Skeletal muscle tissue (tissue), 4 donors: Measurements from ENCODE around the gene C10orf120. TPM values are rescaled to one million over a fixed set of nuclear protein-coding genes. Genes with fewer than 3 reads are reported as not detected.

Experiments
- H3K27ac ChIP-seq: one replicate; pipeline ENCODE4 v1.7.0; 2013; ENCODE audit warnings: mild to moderate bottlenecking, low read depth, low read length, inconsistent platforms
- H3K27me3 ChIP-seq, 3 donors: one replicate each; pipeline ENCODE4 v1.7.0; 2013; ENCODE audit warnings: low read length in 3 of 3; ENCODE audit not compliant: control insufficient read depth in 3 of 3, insufficient read depth in 3 of 3
- H3K36me3 ChIP-seq, 3 donors: one replicate each; pipeline ENCODE4 v1.7.0; 2013; ENCODE audit warnings: low read length in 3 of 3; ENCODE audit not compliant: control insufficient read depth in 3 of 3, insufficient read depth in 3 of 3
- H3K4me1 ChIP-seq, 3 donors: one replicate each; pipeline ENCODE4 v1.7.0; 2013; ENCODE audit warnings: low read length in 3 of 3, mild to moderate bottlenecking in 3 of 3; ENCODE audit not compliant: control insufficient read depth in 3 of 3, insufficient read depth in 3 of 3
- H3K4me3 ChIP-seq, 3 donors: one replicate each; pipeline ENCODE4 v1.7.0; 2013; ENCODE audit warnings: low read length in 3 of 3
- H3K9ac ChIP-seq, 3 donors: one replicate each; pipeline ENCODE4 v1.7.0; 2013; ENCODE audit warnings: low read length in 3 of 3, mild to moderate bottlenecking in 3 of 3, moderate library complexity in 2 of 3, low read depth in 1 of 3
- H3K9me3 ChIP-seq, 3 donors: one replicate each; pipeline ENCODE4 v1.7.0; 2013; ENCODE audit warnings: low read length in 3 of 3; ENCODE audit not compliant: control insufficient read depth in 3 of 3
- total RNA-seq: library from RNA; depleted of rRNA; stranded (reverse); fragments of >200 nt; gene quantifications from one replicate; pipeline ENCODE4 v1.2.3, GENCODE V29; 2014
- donor health status: Osteomylitis.

C10orf120 gene
- not detected for total RNA-seq

DNA sequence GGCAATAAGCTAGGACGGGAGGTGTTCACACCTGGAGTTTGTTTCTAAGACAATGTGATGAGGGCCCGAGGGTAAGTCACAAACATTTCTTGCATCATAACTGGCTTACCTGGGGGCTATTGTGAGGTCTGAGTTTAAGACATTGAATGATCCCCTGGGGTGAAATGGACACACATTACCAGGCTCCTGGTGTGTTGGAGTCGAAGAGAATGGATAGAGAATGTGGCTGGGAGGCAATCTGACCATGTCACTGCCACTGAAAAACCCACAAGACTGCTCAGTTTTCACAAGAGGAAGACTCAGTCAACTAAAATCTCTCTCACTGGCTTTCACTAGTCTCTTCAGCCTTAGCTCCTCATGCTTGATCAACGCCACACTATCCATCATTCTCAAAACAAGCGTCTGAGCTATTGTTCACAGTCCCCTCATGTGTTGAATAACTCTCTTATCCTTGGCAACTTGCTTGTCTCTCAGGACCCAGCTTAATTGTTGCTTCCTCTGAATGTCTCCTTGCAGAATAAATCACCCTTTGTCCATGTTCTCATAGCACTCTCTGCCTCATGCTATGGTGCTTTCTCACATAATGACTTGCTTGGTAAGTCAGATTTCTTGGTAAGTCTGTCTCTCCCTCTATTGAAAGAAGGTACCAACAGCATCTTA lies at the start of gene C10orf120:
TSS of gene C10orf120 (minus strand) at position 51 of the 660 bp plus-strand sequence. CDS start 56 bp downstream, outside the sequence.
- Histone ChIP-seq H3K4me3 (no peak within 1 kb of the TSS), H3K27me3 (peaks cover 0 to 5% (median 0%) of the 10 kb centered on the region in 3 donors), H3K36me3 (no peaks in the 10 kb centered on the region), H3K4me1 (no peaks in the 10 kb centered on the region), H3K9ac (no peak within 1 kb of the TSS), H3K27ac (no peak within 1 kb of the TSS), H3K9me3 (no peaks in the 10 kb centered on the region)

DNA sequence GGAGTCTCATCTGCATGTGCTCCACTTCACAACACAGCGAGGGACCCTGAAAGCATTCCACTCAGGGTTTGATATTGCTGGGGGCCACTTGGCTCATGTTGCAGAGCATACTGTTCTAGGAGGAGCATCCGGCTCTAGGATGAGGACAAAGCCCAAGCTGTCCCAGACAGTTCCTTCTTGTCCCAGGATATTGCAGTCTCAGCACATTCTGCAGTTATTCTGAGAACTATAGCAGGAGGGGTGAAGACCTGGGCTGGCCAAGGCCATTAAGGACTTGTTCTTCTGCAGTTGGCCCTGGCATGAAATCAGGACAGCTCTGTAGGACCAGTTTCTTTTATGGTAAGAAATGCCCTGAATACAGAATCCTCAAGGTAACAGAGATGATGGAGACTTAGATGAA lies 48.9 kb upstream of the C10orf120 start:
- Histone ChIP-seq H3K4me1 (no peaks in the 10 kb centered on the region), H3K4me3 (no peak overlapping the region), H3K27ac (no peak overlapping the region), H3K36me3 (no peaks in the 10 kb centered on the region), H3K9ac (no peak overlapping the region), H3K27me3 (peaks cover 0 to 4% (median 2%) of the 10 kb centered on the region in 3 donors), H3K9me3 (no peaks in the 10 kb centered on the region)

DNA sequence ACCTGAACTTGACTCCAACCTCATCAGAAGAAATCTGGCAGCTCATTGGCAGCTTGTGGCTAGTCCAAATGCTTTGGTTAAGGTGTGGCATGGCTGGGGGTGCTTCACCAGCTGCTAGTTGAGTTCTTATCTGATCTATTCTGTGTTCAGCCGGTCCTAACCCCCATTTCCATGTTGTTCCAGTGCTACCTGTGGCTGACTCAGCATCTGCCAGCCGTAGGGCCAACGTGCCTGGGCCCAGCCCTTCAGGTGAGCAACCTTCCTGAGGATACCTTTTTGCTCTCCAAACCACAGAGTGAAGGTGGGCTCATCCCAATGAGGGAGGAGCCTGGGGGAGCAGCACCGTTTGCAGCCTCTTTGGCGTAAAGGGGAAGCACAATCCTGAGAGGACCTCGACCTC lies 46.8 kb upstream of the C10orf120 start:
- H3K36me3 ChIP-seq, result no peaks in the 10 kb centered on the region
- H3K9me3 ChIP-seq, result no peaks in the 10 kb centered on the region
- no peak overlapping the region for H3K27ac ChIP-seq
- H3K4me3 ChIP-seq, result no peak overlapping the region
- H3K9ac ChIP-seq, result no peak overlapping the region
- peaks cover 0 to 6% (median 2%) of the 10 kb centered on the region in 3 donors for H3K27me3 ChIP-seq
- H3K4me1 ChIP-seq, result no peaks in the 10 kb centered on the region

DNA sequence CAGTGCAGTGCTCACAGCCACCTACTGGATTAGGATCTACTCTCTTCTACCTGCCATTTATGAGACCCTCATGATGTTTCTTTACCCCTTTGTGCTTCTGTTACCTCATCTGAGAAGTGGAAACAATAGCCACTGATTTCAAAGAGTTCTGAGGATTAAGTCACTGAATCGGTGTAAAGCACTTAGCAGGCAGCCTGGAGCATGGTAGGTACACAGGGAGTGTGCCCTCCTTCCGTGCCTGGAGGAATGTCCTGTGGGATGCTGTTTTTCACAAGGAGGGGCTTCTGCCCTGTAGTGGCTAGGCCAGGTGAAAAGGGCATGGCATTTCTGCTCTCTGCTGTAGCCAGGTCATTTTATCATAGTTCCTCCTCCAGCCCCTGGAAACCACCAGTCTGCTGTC lies 44.6 kb upstream of the C10orf120 start:
- no peaks in the 10 kb centered on the region for H3K4me1 ChIP-seq
- no peak overlapping the region for H3K9ac ChIP-seq
- no peak overlapping the region for H3K4me3 ChIP-seq
- H3K9me3 ChIP-seq, result no peaks in the 10 kb centered on the region
- H3K27ac ChIP-seq, result no peak overlapping the region
- no peaks in the 10 kb centered on the region for H3K36me3 ChIP-seq
- H3K27me3 ChIP-seq, result peaks cover 0 to 6% (median 2%) of the 10 kb centered on the region in 3 donors

DNA sequence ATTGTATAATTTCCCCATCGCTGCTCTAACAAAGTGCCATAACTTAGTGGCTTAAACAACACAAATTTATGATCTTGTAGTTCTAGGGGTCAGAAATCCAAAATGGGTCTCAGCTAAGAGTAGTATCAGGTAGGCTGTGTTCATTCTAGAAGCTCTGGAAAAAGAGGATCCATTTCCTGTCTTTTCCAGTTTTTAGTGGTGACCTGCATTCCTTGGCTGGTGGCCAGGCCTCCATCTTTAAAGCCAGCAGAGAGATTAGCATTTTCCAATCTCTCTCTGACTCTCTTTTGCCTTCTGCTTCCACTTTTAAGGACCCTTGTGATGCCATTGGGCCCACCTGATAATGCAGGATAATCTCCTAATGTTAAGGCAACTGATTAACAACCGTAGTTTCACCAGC lies 41.0 kb upstream of the C10orf120 start:
- H3K9me3 ChIP-seq, result no peaks in the 10 kb centered on the region
- H3K27me3 ChIP-seq, result peaks cover 2% of the 10 kb centered on the region in 3 donors

DNA sequence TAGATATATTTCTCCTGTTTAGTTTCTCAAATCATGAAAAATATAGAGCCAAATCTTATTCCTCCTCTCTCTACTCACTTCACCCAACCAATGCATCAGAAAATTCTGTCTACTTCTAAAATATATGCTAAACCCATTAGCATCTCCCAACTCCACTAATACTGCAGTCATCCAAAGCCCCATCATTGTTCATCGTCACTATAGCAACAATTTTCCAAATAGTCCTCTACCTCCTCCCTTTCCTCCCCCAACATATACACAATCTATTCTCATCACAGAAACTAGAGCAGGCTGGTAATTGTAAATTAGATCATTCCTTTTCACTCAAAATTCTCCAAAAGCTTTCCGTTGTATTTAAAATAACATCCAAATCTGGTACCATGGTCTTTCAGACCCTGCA lies 38.4 kb upstream of the C10orf120 start:
- Histone ChIP-seq H3K4me3 (no peak overlapping the region), H3K27ac (no peak overlapping the region), H3K27me3 (peaks cover 4 to 9% (median 5%) of the 10 kb centered on the region in 3 donors), H3K4me1 (no peaks in the 10 kb centered on the region), H3K9ac (no peak overlapping the region), H3K9me3 (no peaks in the 10 kb centered on the region), H3K36me3 (no peaks in the 10 kb centered on the region)

More for the DNA sequence above, 41.0 kb upstream of the C10orf120 start:
- H3K4me3 ChIP-seq, result no peak overlapping the region
- H3K36me3 ChIP-seq, result no peaks in the 10 kb centered on the region
- no peak overlapping the region for H3K9ac ChIP-seq
- no peak overlapping the region for H3K27ac ChIP-seq
- H3K4me1 ChIP-seq, result no peaks in the 10 kb centered on the region

DNA sequence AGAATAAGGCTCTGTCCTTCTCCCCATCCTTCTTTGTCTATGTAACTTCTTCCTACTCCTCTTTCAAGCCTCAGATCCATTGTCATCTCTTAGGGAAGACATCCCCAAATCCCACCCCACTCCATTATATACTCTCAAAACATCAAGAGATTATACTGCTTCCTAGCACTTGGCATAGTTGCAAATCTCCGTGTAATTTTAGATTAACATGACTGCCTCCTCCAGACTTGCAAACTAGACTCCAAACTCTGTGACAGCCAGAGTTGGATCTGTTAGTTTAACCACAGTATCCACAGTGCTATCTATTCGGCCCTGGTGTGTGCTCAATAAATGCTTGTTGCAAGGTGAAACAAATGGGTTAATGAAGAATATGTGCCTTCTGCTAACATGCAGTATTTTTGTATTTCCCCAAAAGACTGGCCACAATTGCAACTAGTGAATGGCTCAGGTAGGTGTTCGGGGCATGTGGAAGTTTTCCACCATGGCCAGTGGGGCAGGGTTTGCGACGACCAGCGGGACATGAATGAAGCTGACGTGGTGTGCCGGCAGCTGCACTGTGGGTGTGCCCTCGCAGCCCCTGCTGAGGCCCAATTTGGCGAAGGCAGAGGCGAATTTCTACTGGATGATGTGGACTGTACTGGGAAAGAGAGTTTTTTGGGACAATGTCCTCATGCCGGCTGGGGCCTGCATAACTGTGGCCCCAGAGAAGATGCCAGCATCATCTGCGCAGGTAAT lies 34.5 kb upstream of the C10orf120 start:
- no peak overlapping the region for H3K27ac ChIP-seq
- no peak overlapping the region for H3K4me3 ChIP-seq
- no peaks in the 10 kb centered on the region for H3K9me3 ChIP-seq
- H3K4me1 ChIP-seq, result no peaks in the 10 kb centered on the region
- peaks cover 5 to 19% (median 6%) of the 10 kb centered on the region in 3 donors for H3K27me3 ChIP-seq
- H3K9ac ChIP-seq, result no peak overlapping the region
- no peaks in the 10 kb centered on the region for H3K36me3 ChIP-seq

DNA sequence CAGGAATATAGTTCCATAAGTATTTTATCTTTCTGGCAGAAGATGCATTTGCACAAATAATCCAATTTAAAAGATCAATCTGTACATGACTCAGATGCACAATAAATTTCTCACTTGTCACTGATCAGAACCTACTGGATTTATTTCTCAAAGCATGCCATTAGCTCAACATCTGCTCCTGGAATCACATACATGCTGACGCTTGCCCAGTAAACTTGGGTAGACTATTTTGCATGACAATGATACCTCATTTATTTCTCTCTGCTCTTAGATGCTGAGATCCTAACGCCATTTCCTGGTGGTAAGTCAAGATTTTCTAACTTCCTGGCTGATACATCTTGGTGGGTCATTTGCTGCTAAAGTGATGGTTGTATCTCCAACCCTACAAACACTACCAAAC lies 33.8 kb upstream of the C10orf120 start:
- H3K9ac ChIP-seq, result no peak overlapping the region
- no peak overlapping the region for H3K4me3 ChIP-seq
- H3K27ac ChIP-seq, result no peak overlapping the region
- peaks cover 5 to 21% (median 9%) of the 10 kb centered on the region in 3 donors for H3K27me3 ChIP-seq
- no peaks in the 10 kb centered on the region for H3K4me1 ChIP-seq
- H3K36me3 ChIP-seq, result no peaks in the 10 kb centered on the region
- H3K9me3 ChIP-seq, result no peaks in the 10 kb centered on the region

DNA sequence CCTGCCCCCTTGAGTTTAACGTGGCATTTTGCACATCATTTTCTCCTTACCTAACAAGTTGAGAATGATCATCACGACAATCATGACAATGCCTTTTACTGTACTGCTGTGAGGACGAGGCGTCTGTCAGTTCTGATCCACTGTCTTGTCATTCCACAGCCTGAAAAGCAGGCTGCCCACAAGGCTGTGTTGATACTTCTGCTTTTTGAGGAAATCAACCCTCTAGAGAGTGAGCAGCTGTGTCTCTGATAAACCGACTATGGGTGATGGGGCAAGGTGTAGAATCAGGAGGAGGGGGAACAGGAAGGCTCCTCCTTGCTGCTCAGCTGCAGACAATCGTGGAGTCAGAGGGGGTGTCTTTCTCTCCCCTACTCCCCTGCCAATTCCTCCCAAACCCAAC lies 30.6 kb upstream of the C10orf120 start:
- no peak overlapping the region for H3K27ac ChIP-seq
- H3K9ac ChIP-seq, result no peak overlapping the region
- no peaks in the 10 kb centered on the region for H3K9me3 ChIP-seq
- H3K4me1 ChIP-seq, result no peaks in the 10 kb centered on the region
- H3K36me3 ChIP-seq, result no peaks in the 10 kb centered on the region
- peaks cover 11 to 28% (median 16%) of the 10 kb centered on the region in 3 donors for H3K27me3 ChIP-seq
- H3K4me3 ChIP-seq, result no peak overlapping the region

DNA sequence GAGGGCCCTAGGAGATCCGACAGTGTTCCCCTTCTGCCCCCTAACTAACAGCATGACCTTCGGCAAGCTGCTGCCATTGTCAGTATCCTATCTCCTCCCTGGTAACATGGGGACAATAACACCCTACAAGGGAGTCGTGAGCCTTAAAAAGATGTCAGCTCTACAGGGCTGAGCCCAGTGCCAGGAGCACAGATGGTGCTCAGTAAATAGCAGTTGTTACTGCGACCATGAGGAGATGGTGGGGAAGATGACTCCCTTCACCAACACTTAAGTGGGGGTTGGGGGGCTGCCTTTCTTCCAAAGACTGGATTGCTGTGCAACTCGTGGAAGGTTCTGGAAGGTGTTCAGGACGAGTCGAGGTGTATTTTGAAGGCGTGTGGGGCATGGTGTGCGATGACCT lies 29.5 kb upstream of the C10orf120 start:
- peaks cover 10 to 24% (median 11%) of the 10 kb centered on the region in 3 donors for H3K27me3 ChIP-seq
- H3K9ac ChIP-seq, result no peak overlapping the region
- no peaks in the 10 kb centered on the region for H3K4me1 ChIP-seq
- H3K4me3 ChIP-seq, result no peak overlapping the region
- H3K36me3 ChIP-seq, result no peaks in the 10 kb centered on the region
- H3K27ac ChIP-seq, result no peak overlapping the region
- H3K9me3 ChIP-seq, result no peaks in the 10 kb centered on the region
